Heart right ventricle (tissue), 16 donors: Measurements from ENCODE around the gene MT1F. TPM values are rescaled to one million over a fixed set of nuclear protein-coding genes. Genes with fewer than 3 reads are reported as not detected.

Source experiments
- ATAC-seq, 8 donors: fragments of 200-7000 bp; cut with Tn5 transposase; one replicate each; pipeline ENCODE4 v1.9.1; 2020; ENCODE audit warnings: mild to moderate bottlenecking in 8 of 8, moderate library complexity in 8 of 8, moderate number of reproducible peaks in 1 of 8
- DNase-seq, 2 donors: peaks; one replicate each; pipeline ENCODE4 v3.0.0-alpha.2; 2020
- H3K27ac ChIP-seq, 10 donors: fragments of 200-600 bp; sonication (generic) in 2 of 10; one replicate each; pipeline versions ENCODE4 v1.5.0 to v1.8.0; 2020 to 2022; ENCODE audit warnings: mild to moderate bottlenecking in 3 of 10
- H3K27me3 ChIP-seq, 7 donors: fragments of 200-600 bp; one replicate each; pipeline ENCODE4 v1.8.0; 2021 to 2022; ENCODE audit warnings: mild to moderate bottlenecking in 2 of 7
- H3K36me3 ChIP-seq, 9 donors: fragments of 200-600 bp; sonication (generic) in 1 of 9; one replicate each; pipeline versions ENCODE4 v1.5.0 to v1.8.0; 2020 to 2022; ENCODE audit warnings: mild to moderate bottlenecking in 2 of 9
- H3K4me1 ChIP-seq, 9 donors: fragments of 200-600 bp; sonication (generic) in 1 of 9; one replicate each; pipeline versions ENCODE4 v1.5.0 to v1.8.0; 2020 to 2022; ENCODE audit warnings: mild to moderate bottlenecking in 4 of 9
- H3K4me3 ChIP-seq, 10 donors: fragments of 200-600 bp; sonication (generic) in 2 of 10; one replicate each; pipeline versions ENCODE4 v1.5.0 to v1.8.0; 2020 to 2022; ENCODE audit warnings: mild to moderate bottlenecking in 7 of 10, moderate library complexity in 2 of 10
- H3K9me3 ChIP-seq, 11 donors: fragments of 200-600 bp in 10 of 11; sonication (generic) in 2 of 11; one replicate each; pipeline versions ENCODE4 v1.5.0 to v1.8.0; 2013 to 2022; ENCODE audit warnings: mild to moderate bottlenecking in 2 of 11, control low read depth in 1 of 11, moderate library complexity in 1 of 11
- CTCF ChIP-seq, 9 donors: fragments of 200-600 bp; sonication (generic) in 2 of 9; IDR thresholded peaks; one replicate each; pipeline versions ENCODE4 v1.5.0 to v1.8.0; 2021 to 2022; ENCODE audit warnings: antibody characterized with exemption in 9 of 9, mild to moderate bottlenecking in 5 of 9, moderate library complexity in 1 of 9
- WGBS, 2 donors: extraction: QIAGEN DNeasy Blood & Tissue Kit; methylation state at CpG; one replicate each; pipeline ENCODE4 v1.1.7; 2013; ENCODE audit warnings: inconsistent platforms in 1 of 2; 5-methylcytosine and 5-hydroxymethylcytosine counted together
- intact Hi-C, 10 donors: fragments of 100-400 bp; cut with DNase I; formaldehyde crosslinking; loops; one replicate each; pipeline versions ENCODE4 v1.11.1 to v1.14.2; 2022
- polyA plus RNA-seq, 2 donors: library from polyadenylated mRNA; stranded (reverse); fragments of 200-250 nt; gene quantifications; one replicate each; pipeline ENCODE4 v1.2.3, GENCODE V29; 2013
- total RNA-seq, 10 donors: library from RNA; stranded (reverse); fragmentation: NEBNext Ultra II Directional in 3 of 10; extraction: Animal tissue kit (Norgen Biotek cat#: 25700) in 3 of 10; gene quantifications; one replicate each; pipeline versions ENCODE4 v1.2.1 to v1.2.4, GENCODE V29; 2021 to 2023
- donor health status: Arrhythmogenic right ventricular cardiomyopathy.
- donor health status: ischemic (EF 13 %, LVEDD 7.1; RV severe dilation, severe dysfunction).
- donor health status: healthy with polysubstance abuse.
- donor health status: DM: no; HTN: yes; CAD: no.
- donor health status: DM: no; HTN: no; CAD: no.
- donor health status: ischemic (EF 25% LVEDD 6.9; RV normal size, moderate dysfunction).
- donor health status: ischemic (EF 25% LVEDD 5.7; RV mildly dilated, moderate dysfunction).
- donor health status: healthy.
- donor health status: DM: yes; HTN: yes; CAD: no.
- donor health status: Ischemic cardiomyopathy.
- donor health status: ischemic (EF 35%, LVEDD 5.7; RV mildly dilated, moderate dysfunction).
- donor health status: nonischemic (EF 11% LVEDD 7.7; RV severe dilation, severe dysfunction).
- donor health status: DM: yes; HTN: yes; CAD: no.
- donor health status: PGD.
- donor health status: ischemic (EF 29% LVEDD 5.4; RV normal size, mild dysfunction).
- donor health status: nonischemic (EF 23%, LVEDD 6.1; RV moderate dilation, normal function).

MT1F gene
- total and polyA plus RNA-seq, 12 donors: 0.98 to 7.7 (median 2.4) TPM

GRCh38 chr16:56634715-56635440 lies 22.9 kb upstream of the MT1F start:
- peaks cover 3 to 92% (median 31%) of the 10 kb centered on the region in 7 donors for H3K27me3 ChIP-seq
- intact Hi-C loops: no loop called here

GRCh38 chr16:56635441-56635967 lies 22.3 kb upstream of the MT1F start:
- intact Hi-C loops: no loop called here
- H3K27me3 ChIP-seq: peaks cover 3 to 98% (median 31%) of the 10 kb centered on the region in 7 donors

More at GRCh38 chr16:56634715-56635440, 22.9 kb upstream of the MT1F start:
- H3K36me3 ChIP-seq: no peaks in the 10 kb centered on the region
- no peak overlapping the region for H3K27ac ChIP-seq
- 16 to 29% methylated on average over 47 of the region's 47 CpGs for WGBS, 2 donors
- peak overlapping the region in 5 of 10 donors; percentile 5 to 30 (median 14) for H3K4me3 ChIP-seq
- TF ChIP-seq CTCF (IDR thresholded peaks at IDR 0.05): no peak
- H3K4me1 ChIP-seq: peaks cover 0 to 36% (median 29%) of the 10 kb centered on the region in 9 donors
- DNase-seq (no peak), ATAC-seq (no peak)
- H3K9me3 ChIP-seq: no peaks in the 10 kb centered on the region

GRCh38 chr16:56636616-56637413 lies 20.9 kb upstream of the MT1F start:
- Histone ChIP-seq H3K27ac (no peak overlapping the region), H3K27me3 (peaks cover 3 to 100% (median 31%) of the 10 kb centered on the region in 7 donors), H3K4me1 (peaks cover 0 to 32% (median 29%) of the 10 kb centered on the region in 9 donors), H3K4me3 (no peak overlapping the region), H3K9me3 (no peaks in the 10 kb centered on the region), H3K36me3 (no peaks in the 10 kb centered on the region)
- DNase-seq (no peak), ATAC-seq (no peak)
- TF ChIP-seq CTCF (IDR thresholded peaks at IDR 0.05): no peak
- WGBS, 2 donors: 49 to 64% methylated on average over 9 of the region's 9 CpGs
- intact Hi-C loops: no loop called here

More at GRCh38 chr16:56635441-56635967, 22.3 kb upstream of the MT1F start:
- no peak overlapping the region for H3K27ac ChIP-seq
- ATAC-seq: no peak
- H3K4me1 ChIP-seq: peaks cover 0 to 36% (median 29%) of the 10 kb centered on the region in 9 donors
- TF ChIP-seq CTCF (IDR thresholded peaks at IDR 0.05): no peak
- peak overlapping the region in 5 of 10 donors; percentile 5 to 30 (median 14) for H3K4me3 ChIP-seq
- no peaks in the 10 kb centered on the region for H3K9me3 ChIP-seq
- no peak for DNase-seq
- no peaks in the 10 kb centered on the region for H3K36me3 ChIP-seq
- 10 to 22% methylated on average over 32 to 40 of the region's 40 CpGs for WGBS, 2 donors
